Glutamatergic neuron (in vitro differentiated cells): ENCODE data around the gene RAD23B. TPM values are rescaled to one million over a fixed set of nuclear protein-coding genes. Genes with fewer than 3 reads are reported as not detected.

Source experiments
- DNase-seq: peaks from one replicate; pipeline ENCODE4 v3.0.0; 2022
- H3K27ac Mint-ChIP-seq: one replicate; pipeline ENCODE4 v1.8.0; 2020; ENCODE audit warnings: mild to moderate bottlenecking, mixed read lengths, inconsistent platforms; ENCODE audit not compliant: unreplicated experiment
- H3K27me3 Mint-ChIP-seq: one replicate; pipeline ENCODE4 v1.8.0; 2020; ENCODE audit warnings: mild to moderate bottlenecking, moderate library complexity, mixed read lengths, inconsistent platforms; ENCODE audit not compliant: unreplicated experiment
- H3K36me3 Mint-ChIP-seq: one replicate; pipeline ENCODE4 v1.8.0; 2020; ENCODE audit warnings: mild to moderate bottlenecking, mixed read lengths, inconsistent platforms; ENCODE audit not compliant: unreplicated experiment
- H3K4me1 Mint-ChIP-seq: one replicate; pipeline ENCODE4 v1.8.0; 2020; ENCODE audit warnings: mild to moderate bottlenecking, low read depth, mixed read lengths, inconsistent platforms; ENCODE audit not compliant: unreplicated experiment
- H3K4me3 Mint-ChIP-seq: one replicate; pipeline ENCODE4 v1.8.0; 2020; ENCODE audit warnings: mild to moderate bottlenecking, mixed read lengths, inconsistent platforms; ENCODE audit not compliant: unreplicated experiment
- H3K9me3 Mint-ChIP-seq: one replicate; pipeline ENCODE4 v1.8.0; 2020; ENCODE audit warnings: mild to moderate bottlenecking, moderate library complexity, mixed read lengths, inconsistent platforms; ENCODE audit not compliant: unreplicated experiment
- total RNA-seq: library from RNA; stranded (reverse); fragmentation: NEBNext Ultra II Directional; extraction: Animal tissue kit (Norgen Biotek cat#: 25700); gene quantifications from one replicate; pipeline ENCODE4 v1.2.1, GENCODE V29; 2021; ENCODE audit not compliant: unreplicated experiment
- TF ChIP-seq, protein P1 (sequence below): fragments of 200-600 bp; sonication (generic); IDR thresholded peaks from one replicate; pipeline ENCODE4 v1.5.0; 2021; ENCODE audit not compliant: partially characterized antibody, unreplicated experiment

Gene RAD23B
- total RNA-seq, 1 donor from 2014 or later = 145 TPM

DNA sequence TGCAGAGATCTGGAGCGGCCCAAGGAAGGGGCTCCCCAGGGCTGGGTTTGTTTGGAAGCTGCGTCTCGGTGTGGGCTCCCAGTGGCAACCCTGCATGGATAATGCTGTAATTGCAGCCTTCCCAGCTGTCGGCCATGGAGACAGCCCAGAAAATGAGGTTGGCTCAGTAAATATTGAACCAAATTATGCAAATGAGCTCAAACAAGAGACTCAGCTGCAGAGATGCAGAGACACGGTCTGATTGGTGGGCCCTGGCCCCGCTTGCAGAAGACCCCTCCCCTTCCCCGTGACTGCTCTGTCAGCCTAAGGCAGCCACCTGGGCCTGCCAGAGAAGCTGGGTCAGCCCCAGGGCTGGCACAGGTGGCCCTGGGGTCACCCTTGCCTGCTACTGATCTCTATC is 75.9 kb downstream of the RAD23B start:
- TF ChIP-seq, protein P1, sequence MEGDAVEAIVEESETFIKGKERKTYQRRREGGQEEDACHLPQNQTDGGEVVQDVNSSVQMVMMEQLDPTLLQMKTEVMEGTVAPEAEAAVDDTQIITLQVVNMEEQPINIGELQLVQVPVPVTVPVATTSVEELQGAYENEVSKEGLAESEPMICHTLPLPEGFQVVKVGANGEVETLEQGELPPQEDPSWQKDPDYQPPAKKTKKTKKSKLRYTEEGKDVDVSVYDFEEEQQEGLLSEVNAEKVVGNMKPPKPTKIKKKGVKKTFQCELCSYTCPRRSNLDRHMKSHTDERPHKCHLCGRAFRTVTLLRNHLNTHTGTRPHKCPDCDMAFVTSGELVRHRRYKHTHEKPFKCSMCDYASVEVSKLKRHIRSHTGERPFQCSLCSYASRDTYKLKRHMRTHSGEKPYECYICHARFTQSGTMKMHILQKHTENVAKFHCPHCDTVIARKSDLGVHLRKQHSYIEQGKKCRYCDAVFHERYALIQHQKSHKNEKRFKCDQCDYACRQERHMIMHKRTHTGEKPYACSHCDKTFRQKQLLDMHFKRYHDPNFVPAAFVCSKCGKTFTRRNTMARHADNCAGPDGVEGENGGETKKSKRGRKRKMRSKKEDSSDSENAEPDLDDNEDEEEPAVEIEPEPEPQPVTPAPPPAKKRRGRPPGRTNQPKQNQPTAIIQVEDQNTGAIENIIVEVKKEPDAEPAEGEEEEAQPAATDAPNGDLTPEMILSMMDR = no peak
- peaks cover 36% of the 10 kb centered on the region for H3K4me1 Mint-ChIP-seq
- H3K9me3 Mint-ChIP-seq = peaks cover 20% of the 10 kb centered on the region
- peak overlapping the region; percentile 39 for H3K4me3 Mint-ChIP-seq
- H3K27me3 Mint-ChIP-seq = peaks cover 18% of the 10 kb centered on the region
- peak overlapping the region; percentile 31 for H3K27ac Mint-ChIP-seq
- peaks cover 13% of the 10 kb centered on the region for H3K36me3 Mint-ChIP-seq
- peak; percentile 66 for DNase-seq

DNA sequence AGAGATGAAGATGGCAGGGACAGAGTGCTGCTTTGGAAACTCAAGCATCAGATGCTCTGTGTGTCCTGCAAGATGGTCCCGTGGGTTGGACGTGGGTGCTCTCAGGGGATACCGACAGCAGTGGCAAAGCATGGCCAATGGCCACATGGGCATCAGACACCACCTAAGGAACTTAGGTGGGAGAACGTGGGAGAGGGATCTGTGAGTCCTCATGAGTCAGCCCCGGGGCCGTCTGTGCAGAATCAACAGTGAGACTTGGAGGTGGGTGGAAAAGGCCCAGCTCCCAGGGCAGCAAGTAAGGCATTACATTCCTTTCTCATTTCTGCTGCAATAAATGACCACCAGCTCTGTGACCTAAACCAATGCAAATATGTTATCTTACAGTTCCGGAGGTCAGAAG is 77.0 kb downstream of the RAD23B start:
- no peak for DNase-seq

DNA sequence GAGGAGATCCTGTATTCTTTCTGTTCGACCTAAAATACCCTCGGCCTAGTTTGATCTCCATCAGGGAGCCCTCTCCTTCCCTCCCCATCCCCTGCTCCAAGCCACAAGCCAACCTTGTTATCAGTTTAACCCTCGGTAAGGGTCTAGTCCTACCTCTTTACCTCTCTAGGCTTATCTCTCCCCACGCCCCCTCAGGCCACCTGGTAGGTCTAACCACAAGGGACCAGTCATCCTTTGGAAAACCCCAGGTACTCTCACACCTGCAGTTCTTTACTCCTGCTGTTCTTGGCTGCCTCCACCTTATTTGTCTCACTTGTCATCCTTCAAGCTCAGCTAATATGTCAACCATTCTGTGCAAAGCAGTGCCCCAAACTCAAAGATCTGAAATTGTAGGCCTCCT is 78.7 kb downstream of the RAD23B start:
- H3K36me3 Mint-ChIP-seq = peaks cover 9% of the 10 kb centered on the region
- H3K9me3 Mint-ChIP-seq = peaks cover 21% of the 10 kb centered on the region
- H3K4me3 Mint-ChIP-seq = no peak overlapping the region
- no peak for DNase-seq
- peaks cover 17% of the 10 kb centered on the region for H3K27me3 Mint-ChIP-seq
- TF ChIP-seq, protein P1 = no peak
- peaks cover 40% of the 10 kb centered on the region for H3K4me1 Mint-ChIP-seq
- H3K27ac Mint-ChIP-seq = peak overlapping the region; percentile 78

More for the DNA sequence above, 77.0 kb downstream of the RAD23B start:
- peaks cover 21% of the 10 kb centered on the region for H3K9me3 Mint-ChIP-seq
- H3K4me1 Mint-ChIP-seq = peaks cover 43% of the 10 kb centered on the region
- TF ChIP-seq, protein P1 = no peak
- H3K36me3 Mint-ChIP-seq = peaks cover 13% of the 10 kb centered on the region
- H3K4me3 Mint-ChIP-seq = no peak overlapping the region
- peaks cover 18% of the 10 kb centered on the region for H3K27me3 Mint-ChIP-seq
- H3K27ac Mint-ChIP-seq = no peak overlapping the region

DNA sequence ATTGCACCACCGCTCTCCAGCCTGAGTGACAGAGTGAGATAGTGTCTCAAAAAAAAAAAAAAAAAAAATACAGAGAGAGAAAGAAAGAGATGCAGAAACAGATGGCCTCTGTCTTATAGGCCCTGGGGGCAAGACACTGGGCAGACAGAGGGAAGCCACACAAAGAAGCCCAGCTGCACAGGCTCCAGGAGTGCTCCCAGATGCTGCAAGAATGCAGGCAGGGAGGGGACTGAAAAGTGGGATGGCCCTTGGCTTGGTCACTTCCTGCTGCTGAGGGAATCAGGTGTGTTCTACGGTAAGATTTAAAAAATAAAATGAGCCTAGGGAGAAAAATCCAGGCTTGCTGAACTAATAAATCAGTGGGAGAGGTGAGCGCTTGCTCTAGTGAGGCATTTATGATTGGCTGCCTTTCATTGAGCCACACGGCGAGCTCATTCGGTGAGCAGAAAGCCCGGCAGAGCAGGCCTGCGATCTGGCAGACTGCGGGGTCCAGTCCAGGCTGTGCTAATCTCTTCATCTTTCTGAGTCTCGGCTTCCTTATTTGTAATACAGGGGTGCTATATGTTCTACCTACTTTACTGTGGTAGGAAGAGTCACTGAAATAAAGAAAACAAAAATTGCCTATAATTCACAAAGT is 80.6 kb downstream of the RAD23B start:
- Mint-ChIP-seq H3K9me3 (peaks cover 22% of the 10 kb centered on the region), H3K36me3 (peaks cover 9% of the 10 kb centered on the region), H3K27me3 (peaks cover 12% of the 10 kb centered on the region), H3K4me3 (peak overlapping the region; percentile 80), H3K4me1 (peaks cover 33% of the 10 kb centered on the region), H3K27ac (peak overlapping the region; percentile 99)
- TF ChIP-seq, protein P1 = no peak
- DNase-seq = peak; percentile 79

DNA sequence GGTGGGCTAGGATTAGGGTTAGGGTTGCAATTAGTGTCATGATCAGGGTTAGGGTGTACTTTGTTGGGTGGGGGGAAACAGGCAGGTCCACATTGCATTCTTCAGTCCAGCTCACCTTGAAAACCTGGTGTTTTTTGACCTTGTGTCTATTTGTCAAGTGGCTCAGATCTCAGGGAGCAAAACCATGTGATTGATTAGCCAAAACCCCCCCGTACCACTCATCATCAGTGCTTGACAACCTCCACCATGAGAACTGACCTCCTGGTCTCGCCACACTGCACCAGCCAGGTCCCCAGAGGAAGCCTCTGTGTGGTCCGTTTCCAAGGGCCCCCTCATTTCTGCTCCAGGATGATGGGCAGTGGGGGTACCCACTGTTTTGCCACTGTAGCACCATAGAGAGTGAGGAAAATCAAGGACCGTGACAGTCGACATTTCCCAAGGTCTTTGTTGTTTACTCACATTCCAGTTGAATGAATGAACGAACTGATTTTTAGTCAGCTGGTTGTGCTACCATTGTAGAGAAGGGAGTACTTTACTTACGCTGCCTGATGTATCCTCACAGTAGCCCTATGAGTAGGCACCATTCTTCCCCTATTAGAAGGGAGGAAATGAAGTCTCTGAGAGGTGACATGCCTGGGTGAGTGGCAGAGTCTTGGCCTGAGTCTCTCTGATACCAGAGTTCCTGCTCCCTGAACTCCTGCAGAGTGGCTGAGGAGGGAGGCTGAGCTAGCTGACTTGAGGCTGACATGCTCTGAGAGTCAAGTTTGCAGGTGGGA is 84.8 kb downstream of the RAD23B start:
- Mint-ChIP-seq H3K4me1 (peaks cover 16% of the 10 kb centered on the region), H3K9me3 (peaks cover 10% of the 10 kb centered on the region), H3K4me3 (no peak overlapping the region), H3K36me3 (no peaks in the 10 kb centered on the region), H3K27ac (no peak overlapping the region), H3K27me3 (peaks cover 8% of the 10 kb centered on the region)
- TF ChIP-seq, protein P1 = no peak
- no peak for DNase-seq
